NCI-H774 (cell line): ENCODE data around the gene GPR180.

ENCODE experiments used
- DNase-seq: peaks from one replicate; lab custom pipeline; 2025; lab: John Stamatoyannopoulos, UW

The GPR180 gene

DNA sequence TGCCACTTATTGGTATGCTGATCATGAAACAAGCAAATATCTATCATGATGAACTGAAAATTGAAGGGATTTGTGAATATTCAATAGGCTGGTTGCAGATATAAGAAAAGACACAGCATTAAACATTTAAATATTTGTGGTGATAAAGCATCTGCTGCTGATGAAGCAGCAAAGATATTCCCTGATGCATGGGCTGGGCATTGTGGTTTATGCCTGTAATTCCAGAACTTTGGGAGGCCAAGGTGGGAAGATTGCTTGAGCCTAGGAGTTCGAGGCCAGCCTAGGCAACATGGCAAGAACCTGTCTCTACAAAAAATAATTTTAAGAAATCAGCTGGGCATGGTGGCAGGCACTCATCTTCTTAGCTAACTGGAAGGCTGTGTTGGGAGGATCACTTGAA, 54.5 kb downstream of the GPR180 start:
- DNase-seq = no peak

DNA sequence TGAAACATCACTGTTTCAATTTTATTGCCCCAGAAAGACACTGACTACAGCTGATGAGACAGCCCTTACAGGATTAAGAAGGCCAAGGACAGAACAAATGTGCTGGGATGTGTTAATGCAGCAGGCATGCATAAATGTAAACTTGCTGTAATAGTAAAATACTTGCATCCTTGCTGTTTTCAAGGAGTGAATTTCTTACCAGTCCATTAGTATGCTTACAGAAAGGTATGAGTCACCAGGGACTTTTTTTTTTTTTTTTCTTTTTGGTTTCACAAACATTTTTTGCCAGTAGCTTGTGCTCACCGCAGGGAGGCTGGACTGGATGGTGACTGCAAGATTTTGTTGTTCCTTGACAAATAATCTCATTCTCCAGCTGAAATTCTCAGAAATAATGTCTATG, 55.1 kb downstream of the GPR180 start:
- DNase-seq = no peak

DNA sequence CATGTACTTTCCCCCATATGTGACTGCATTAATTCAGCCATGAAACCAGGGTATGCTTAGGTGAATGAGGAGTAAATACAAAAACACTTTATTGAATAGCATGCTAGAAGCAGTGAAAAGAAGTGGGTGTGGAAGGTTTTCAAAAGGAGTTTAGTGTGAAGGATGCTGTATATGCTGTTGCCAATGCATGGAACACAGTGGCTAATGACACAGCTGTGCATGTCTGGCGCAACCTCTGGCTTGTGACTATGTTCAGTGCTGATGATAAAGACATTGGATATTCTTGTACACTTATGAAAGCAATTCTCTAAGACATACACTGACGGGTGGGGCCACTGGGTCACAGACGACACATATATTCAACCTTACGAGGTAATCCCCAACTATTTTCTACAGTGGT, 55.5 kb downstream of the GPR180 start:
- no peak for DNase-seq

DNA sequence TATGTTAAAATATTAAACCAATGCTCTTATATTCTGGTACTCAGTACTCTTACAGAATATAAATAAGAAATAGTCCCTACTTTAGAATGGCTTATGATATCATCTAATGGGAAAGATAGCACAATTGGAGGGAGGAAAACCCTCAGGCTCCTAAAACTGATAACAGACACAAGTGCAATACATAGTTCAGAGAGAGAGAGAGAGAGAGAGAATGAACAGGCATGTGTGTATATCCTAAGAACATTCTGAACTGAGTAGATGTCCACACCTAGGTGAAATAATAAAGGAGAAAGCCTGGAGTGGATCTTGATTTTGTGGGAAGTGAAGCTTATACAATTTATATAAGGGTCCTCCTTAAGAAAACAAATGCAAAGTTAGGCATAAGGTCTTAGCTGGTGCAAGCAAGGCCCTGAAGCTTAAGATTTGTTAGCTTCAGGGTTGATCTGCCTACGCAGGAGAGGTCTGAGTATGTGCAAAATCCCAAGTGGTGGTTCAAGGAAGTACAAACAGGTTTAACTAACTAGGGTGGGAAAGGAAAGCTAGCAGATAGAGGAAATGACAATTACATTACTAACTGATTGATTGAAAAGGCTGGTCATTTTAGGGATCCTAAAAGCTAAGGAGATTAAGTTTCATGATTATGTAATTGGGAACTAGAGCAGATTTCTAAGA, 57.4 kb downstream of the GPR180 start:
- DNase-seq = no peak

DNA sequence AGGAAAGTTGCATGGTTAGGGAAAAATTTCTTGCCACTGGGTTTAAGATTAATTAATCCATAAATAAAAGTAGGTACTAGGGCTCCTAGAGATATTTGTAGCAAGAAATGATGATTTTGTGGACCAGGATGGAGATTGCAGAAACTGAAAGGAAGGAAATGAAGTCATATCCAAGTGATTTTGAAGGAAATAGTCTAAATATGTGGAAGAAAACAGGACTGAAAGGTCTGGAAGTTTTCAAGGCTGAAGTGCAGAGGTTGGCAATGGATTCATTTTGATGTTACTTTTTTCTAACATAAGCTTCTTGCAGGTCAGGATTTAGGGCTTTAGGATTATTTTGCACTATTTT, 57.9 kb downstream of the GPR180 start:
- DNase-seq = no peak

DNA sequence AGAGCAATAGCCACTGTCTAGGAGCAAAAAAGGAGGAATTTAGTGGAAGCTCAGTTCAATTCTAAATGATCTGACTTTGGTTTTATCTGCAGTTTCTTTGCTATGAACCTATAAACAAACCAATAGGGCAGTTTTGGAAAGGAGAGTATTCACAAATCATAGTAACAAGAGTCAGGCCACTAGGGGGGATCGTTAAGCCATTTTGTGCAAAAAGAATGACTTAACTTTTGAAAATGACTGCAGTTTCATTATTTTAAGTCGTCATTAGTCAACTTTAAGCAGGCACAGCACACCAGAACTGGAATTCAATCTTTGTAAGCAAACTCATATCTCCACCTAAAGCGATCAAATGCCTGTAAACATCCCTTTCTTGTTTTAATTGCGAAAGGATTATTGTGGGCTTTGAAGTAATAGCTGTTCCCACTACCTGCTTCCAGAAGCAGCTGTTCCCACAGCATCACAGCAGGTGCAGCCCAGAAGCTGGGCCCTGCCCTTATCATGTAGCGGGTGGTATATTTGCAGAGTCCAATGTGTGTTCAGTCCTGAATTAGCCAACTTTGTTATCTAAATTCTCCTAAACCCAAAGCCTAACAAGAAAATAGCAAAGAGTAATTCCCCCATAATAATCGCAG, 59.2 kb downstream of the GPR180 start:
- peak; percentile 47 for DNase-seq

DNA sequence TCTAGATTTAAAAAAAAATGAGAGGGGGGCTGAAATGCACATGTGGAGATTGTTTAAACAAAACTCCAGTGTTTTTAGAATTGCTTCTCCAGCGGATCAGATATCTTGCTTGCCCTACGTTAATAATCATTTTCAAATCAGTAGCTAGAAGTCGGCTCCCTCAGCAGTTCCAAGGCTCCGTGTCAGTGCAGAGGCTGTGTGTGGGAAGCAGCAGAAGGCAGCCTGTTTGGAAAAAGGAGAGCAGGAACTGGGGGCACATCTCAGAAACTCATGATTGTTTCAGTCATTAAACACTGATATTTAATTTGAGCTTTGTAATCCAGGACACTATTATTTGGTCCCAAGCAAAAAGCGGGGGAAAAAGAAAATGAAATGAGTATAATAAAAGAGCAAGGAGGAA, 59.7 kb downstream of the GPR180 start:
- no peak for DNase-seq

DNA sequence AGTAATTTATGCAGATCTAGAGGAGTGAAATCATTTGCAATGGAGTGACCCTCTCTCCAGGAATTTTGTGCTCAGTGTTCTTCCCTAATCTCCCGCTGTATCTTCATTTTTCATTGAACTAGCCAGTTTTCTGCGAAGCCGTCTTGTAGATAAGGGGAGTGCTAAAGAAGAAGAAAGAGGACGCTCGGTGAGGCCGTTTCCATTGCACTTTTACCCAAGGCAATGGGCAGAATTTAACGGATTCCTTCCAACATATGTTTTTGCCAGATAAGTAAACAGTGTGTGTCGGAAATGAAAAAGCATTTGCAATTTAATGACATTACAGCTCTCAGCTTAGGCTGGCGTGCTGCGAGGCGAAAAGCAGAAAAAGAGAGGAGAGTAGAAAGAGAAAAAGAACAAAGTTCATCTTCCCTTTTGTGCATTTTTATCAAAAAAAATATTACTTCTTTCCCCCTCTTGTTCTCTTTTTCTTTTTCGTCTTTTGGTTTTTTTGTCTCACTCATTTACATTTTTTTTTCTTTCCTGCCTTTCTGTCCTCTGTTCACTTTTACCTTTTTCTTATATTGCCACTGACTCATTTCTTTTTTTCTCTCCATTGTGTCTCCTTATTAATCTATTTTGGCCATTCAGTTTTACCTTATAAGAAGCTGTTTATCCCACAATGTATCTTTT, 60.8 kb downstream of the GPR180 start:
- no peak for DNase-seq

DNA sequence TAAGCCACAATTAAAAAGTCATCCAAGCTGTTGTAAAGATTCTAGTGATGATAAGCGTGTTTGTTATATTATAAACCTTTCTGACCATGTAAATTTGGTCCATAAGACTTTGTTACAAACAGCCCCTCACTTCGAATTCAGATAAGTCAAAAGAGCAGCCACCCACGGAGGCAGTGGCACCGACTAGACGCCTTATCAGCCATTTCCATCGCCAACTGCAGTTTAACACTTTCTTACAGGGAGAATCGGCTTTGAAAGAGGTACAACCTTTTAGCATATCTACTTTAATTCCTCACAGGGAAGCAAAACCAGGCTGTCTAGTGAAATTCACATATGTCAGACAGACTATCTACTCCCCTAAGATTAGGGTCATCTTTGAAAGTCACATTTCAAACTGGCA, 63.2 kb downstream of the GPR180 start:
- DNase-seq = no peak

DNA sequence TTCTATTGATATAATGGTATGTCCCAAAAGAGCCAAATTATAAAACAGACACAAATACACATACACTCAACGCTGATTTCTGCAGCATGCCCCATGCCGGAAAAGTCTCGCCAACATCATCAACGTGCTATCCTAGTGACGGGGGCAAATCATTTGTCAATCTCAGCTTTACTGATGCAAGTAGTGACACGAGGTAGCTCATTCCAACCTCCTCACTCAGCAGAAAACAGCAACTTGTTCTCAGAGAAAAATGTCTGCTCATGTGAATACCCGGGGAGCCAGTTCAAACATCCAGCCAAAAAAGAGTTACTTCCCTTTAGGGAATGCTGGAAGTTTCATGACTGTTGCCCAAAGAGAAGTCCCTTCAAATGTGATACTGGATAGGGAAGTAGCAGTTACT, 64.4 kb downstream of the GPR180 start:
- no peak for DNase-seq

DNA sequence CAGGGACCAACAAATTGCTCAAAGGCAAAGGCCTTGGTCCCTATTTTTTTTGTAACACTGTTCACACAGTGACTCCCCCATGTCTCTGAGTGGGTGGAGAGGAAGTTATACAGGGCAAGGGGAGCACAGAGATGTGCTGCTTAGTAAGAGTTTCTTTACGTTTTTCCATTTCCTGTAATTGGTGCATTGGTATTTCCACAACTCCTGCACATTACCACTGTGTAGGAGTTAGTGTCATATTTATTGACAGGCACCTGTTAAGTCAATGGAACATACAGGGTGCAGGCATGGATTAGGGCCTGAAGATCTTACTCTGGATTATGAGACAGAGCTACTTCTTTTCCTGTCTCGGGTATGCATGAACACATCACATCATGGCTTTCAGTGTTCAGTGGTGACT, 65.5 kb downstream of the GPR180 start:
- DNase-seq = no peak

DNA sequence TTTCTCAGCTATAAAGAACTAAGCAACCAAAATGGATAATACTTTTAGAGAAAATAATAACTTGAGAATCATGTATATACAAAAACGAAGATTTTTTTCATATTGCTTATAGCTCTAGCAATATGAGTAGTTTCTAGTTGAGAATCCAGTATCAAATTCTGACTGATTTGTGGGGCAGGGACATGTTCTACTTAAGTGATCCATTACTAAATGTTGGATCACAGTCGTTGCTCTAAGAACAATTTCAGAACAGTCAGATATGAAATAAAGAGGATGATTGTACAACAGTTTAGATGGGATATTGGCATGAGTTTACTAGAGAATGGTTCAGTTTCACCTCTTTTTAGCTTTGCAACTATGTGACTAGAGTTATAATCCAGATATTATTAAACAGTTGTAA, 70.7 kb downstream of the GPR180 start:
- DNase-seq = no peak

DNA sequence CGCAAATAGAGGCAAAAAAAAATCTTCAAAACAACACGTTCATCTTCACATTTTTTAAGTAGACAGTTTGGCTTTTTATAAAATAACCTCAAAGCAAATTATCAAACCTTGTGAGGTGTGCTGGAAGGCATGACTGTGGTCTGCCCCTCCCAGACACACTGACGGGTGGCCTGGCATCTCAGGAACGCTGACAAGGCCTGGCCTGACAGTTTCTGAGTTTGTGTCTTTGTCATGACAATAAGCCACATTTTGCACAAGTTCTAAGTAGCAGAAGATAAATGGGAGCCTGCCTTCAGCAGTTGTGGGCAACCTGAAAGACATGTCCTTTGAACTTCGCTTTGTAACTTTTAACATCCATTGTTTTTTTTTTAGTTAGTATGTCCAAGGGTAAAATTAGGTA, 72.2 kb downstream of the GPR180 start:
- DNase-seq = no peak

DNA sequence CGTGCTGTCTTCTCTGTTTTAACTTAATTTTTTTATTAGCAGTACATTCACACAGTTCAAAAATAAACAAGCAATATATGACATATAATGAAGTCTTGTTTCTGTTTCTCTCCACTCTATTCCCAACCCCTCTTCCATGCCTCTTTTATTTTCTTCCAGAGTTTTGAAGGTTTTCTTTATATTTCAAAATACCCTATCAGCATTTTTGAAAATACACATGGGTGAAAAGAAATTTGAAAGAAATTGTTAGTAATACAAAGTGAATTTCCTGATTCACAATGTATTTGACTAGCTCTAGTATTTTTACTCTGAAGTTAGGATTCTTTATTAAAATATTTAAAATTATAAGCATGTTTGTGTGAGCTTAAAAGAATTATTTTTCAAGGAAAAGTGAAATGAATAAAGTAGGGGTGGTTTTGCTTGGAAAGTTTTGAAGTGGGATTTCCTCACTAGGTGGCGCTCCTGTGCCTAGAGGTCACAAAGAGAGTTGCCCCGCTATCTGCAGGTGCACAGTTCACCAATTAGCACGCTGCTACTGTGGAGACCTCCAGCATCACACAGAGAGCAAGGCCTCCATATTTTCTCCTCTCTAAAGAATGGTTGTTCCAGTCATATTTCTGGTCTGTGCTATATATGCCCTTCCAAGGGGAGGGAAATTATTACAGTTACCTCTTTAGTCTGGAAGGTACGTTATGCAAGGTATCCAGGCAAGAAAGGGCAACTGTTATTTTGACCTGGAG, 73.1 kb downstream of the GPR180 start:
- peak; percentile 74 for DNase-seq

DNA sequence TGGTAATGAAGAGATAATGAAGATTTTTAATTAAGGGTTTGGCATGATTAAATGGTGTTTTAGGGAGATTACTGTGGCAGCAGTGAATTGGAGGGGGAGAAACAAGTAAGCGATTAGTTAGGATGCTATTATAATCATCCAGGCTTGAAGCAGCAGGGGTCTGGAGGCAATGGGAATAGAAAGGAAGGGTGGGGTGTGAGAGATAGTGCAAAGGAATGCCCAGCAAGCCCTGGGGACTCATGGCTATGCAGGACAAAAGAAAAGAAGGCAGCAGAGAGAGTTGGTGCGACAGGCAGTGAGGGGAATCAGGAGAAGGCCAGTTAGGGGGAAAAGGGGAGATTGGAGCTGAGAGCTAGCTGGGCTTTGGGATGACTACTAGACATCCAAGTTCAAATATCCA, 76.1 kb downstream of the GPR180 start:
- DNase-seq = no peak

DNA sequence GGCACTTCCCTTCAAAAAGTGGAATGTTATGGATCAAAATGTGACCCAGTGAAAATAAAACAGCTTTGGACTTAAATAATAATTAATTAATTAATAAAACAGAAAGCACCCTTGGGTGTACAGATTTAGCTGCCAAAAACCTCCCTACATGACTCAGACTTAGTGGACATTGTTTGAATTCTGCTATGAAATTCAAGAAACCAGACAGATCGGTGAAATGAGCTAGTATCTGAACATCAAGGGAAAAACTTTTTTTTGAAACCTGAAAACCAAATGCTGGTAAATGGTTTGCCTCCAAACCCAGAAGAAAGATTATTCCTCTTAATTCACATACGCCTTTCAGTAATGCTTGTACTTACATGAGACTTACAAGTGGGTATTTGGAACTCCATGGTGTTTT, 77.2 kb downstream of the GPR180 start:
- no peak for DNase-seq

DNA sequence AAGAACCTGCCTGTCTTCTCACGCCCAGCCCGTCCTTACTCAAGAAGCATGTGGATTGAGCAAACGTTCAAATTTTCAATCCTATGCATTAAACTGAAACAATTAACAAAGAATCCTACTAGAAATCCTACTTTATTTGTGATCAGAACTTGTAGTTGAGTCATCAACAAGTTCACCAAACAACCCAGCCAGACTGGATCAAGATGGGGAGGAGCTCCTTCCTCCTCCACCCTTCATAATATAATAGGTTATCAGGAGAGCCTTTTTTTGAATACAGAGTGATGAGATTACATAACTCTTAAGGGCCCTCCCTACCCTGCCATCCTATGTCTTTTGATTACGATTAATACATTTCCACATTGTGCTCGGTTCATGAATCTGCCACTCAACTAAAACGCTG, 78.0 kb downstream of the GPR180 start:
- DNase-seq = no peak

DNA sequence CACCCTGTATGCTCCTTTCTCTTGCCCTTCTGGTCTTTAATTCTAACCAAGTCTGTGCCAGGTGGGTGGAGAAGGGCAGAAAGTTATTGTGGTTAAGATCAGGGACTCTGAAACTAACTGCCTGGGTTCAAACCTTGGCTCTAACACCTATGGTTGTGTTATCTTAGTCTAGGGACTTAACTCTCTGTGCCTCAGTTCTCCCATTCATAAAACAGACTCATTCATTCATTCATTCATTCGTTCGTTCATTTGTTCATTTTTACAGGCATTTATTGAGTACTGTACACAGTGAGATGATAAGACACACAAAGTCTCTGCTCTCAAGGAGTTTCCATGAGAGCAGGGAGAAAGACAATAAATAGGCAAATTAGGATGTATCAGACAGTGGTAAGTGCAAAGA, 80.6 kb downstream of the GPR180 start:
- DNase-seq = no peak

DNA sequence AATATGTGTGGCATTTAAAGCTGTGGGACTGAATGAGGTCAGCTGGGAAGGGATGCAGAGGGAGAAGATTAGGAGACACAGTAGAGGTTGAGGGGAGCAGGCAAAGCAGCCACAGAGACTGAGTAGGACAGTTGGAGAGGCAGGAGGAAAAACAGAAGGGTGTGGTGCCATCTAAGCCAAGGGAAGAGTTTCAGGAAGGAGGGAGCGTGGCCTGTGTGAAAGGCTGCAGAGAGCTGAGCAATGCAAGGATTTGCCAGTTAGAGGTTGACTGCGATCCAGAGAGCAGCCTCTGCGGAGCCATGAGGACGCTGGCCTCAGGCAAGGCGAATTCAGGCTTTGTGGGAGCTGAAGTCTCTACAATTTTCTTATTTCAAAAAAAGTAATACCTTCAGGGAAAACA, 81.8 kb downstream of the GPR180 start:
- DNase-seq = no peak
